Fibroblast of mammary gland (primary cell): ENCODE measurements around the gene COL10A1.

ENCODE experiments used
- DNase-seq: peaks from one replicate; pipeline ENCODE4 v3.0.0-alpha.2; 2010; ENCODE audit warnings: low read depth
- H3K4me3 ChIP-seq: 2 replicates; pipeline ENCODE4 v1.5.1; 2011; ENCODE audit warnings: low read depth, mild to moderate bottlenecking, low read length, moderate library complexity; ENCODE audit not compliant: control insufficient read depth
- TF ChIP-seq, protein P1 (sequence below): conservative IDR thresholded peaks from 2 replicates; pipeline ENCODE4 v1.5.1; 2011; ENCODE audit warnings: low read depth, low read length, inconsistent platforms; ENCODE audit not compliant: control insufficient read depth, insufficient read depth

COL10A1 gene

DNA sequence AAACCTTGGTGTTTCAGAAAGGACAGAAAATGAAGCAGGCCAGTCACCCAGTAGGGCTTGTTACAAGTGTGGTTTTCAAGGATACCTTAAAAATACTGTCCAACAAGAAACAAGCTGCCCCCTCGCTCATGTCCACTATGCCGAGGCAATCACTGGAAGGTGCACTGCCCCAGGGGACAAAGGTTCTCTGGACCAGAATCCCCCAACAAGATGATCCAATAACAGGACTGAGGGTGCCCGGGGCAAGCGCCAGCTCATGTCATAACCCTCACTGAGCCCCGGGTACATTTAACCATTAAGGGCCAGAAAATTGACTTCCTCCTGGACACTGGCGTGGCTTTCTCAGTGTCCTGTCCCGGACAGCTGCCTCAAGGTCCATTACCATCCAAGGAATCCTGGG is 31.9 kb downstream of the COL10A1 start:
- no peak for DNase-seq
- TF ChIP-seq, protein P1, sequence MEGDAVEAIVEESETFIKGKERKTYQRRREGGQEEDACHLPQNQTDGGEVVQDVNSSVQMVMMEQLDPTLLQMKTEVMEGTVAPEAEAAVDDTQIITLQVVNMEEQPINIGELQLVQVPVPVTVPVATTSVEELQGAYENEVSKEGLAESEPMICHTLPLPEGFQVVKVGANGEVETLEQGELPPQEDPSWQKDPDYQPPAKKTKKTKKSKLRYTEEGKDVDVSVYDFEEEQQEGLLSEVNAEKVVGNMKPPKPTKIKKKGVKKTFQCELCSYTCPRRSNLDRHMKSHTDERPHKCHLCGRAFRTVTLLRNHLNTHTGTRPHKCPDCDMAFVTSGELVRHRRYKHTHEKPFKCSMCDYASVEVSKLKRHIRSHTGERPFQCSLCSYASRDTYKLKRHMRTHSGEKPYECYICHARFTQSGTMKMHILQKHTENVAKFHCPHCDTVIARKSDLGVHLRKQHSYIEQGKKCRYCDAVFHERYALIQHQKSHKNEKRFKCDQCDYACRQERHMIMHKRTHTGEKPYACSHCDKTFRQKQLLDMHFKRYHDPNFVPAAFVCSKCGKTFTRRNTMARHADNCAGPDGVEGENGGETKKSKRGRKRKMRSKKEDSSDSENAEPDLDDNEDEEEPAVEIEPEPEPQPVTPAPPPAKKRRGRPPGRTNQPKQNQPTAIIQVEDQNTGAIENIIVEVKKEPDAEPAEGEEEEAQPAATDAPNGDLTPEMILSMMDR, result no peak
- no peak overlapping the region for H3K4me3 ChIP-seq

DNA sequence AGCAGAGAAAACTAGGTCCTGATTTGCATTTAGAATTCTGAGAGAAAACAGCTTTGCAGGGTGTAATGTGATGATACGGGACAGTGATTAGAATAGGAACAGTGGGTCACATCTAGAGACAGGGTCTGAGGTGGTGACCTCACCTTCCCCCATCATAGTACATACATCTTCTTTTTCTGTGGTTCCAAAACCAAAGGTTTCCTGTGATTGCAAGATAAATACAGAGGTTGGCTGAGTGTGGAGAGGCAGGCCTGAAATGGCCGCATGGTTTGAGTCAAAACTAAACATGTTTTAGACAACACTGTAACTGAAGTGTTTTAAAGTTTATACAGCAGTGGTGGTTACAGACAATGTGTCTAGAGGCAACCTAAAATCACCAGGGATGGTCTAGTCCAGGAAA is 35.7 kb downstream of the COL10A1 start:
- no peak for DNase-seq
- TF ChIP-seq, protein P1, result no peak
- H3K4me3 ChIP-seq, result no peak overlapping the region

DNA sequence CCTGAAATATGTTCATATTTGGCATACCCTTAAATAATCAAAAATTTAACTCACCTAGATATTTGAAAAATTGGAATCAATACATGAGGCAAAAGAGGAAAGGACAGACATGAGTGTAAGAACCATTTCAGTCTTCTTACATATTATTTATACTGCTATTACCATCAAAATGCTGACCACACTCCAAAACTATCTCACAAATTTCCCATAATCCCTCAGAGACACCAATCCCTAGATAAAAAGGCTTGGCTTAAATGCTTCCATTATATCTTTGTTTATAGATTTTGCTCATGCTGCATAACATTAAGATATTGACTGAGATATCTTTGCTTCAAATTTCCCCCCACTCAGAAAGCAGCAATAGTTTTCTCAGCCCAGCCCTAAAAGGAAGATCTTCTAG is 37.0 kb downstream of the COL10A1 start:
- no peak overlapping the region for H3K4me3 ChIP-seq
- TF ChIP-seq, protein P1, result no peak
- no peak for DNase-seq

DNA sequence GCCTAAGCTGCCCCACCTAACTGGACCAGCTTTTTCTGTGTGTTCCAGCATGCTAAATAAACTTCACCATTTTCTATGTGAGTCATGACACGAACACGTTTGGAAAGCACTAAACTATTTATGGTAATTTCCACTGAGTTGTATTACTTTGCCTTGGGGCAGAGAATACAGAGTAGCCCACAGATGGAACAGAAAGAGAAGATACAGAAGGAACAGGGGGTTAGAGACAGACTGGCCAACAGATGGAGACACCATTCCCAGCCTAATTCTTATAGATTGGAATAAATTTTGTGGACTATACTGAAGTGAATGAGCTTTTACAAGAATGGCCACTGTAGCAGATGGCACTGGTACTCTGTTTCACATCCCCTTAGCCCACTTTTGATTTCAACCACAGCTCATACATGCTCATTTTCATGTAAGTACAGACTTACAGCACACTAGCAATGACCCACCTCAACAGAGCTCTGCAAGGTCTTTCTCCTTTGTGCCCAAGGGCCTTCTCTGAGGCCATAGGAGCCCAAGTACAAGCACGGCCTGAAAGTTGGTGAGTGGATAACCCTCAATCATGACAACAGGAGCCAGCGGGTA is 38.4 kb downstream of the COL10A1 start:
- TF ChIP-seq, protein P1, result no peak
- peak; percentile 26 for DNase-seq
- H3K4me3 ChIP-seq, result no peak overlapping the region

DNA sequence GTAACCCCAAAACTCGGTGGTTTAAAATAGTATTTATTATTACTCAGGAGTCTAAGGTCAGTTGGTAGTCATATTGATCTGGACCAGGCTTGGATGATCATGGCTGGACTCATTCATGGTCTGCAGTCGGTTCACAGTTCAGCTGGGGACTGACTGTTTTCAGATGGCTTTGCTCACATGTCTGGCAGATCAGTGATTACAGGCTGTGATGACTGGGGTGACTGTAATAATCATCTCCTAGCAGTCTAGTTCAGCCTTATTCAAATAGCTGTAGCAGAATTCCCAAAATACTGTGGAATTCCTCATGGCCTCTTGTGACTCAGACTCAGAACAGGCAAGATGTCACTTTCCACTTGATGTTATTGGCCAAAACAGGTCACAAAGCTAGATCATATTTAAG is 41.6 kb downstream of the COL10A1 start:
- H3K4me3 ChIP-seq, result no peak overlapping the region
- TF ChIP-seq, protein P1, result no peak
- DNase-seq, result no peak

DNA sequence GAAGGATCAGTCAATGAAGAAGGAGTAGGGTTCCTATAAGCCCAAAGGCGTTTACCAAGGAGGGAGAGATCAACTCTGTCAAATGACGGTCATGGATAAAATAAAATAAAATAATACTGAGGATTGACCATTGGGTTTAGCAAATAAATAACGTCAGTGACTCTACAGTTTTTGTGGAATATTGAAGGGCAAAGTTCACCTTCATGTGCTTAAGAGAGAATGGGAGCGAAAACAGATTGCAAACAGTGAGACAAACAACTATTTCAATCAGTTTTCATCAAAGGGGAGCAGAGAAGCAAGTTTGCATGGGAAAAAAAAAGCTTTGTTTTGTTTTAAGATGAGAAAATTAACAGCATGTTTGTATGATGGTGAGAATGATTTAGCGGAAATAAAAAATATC is 42.9 kb downstream of the COL10A1 start:
- no peak overlapping the region for H3K4me3 ChIP-seq
- TF ChIP-seq, protein P1, result no peak

DNA sequence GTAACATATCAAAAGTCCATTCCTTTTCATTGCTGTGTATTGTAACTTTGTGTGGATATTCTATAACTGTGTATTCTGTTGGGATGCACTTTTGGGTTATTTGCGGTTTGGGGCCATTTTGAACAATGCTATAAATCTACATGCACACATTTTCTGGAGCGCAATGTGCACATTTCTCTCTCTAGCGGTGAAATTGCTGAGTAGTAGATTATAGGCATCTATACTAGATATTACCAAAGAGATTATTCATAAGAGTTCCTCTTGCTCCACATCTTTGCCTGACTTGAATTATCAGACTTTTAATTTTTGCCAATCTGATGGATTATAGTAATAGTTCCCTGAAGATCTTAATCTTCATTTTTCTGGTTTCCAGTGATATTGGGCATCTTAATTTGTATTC is 47.0 kb downstream of the COL10A1 start:
- TF ChIP-seq, protein P1, result no peak
- no peak for DNase-seq
- H3K4me3 ChIP-seq, result no peak overlapping the region

More for the DNA sequence above, 42.9 kb downstream of the COL10A1 start:
- no peak for DNase-seq
